GM12865 (cell line): ENCODE measurements around the gene TRABD2B.

Source experiments
- DNase-seq: peaks from one replicate; pipeline ENCODE4 v3.0.0; 2010; ENCODE audit warnings: low read depth
- H3K4me3 ChIP-seq: 2 replicates; pipeline ENCODE4 v1.5.1; 2011; ENCODE audit warnings: mild to moderate bottlenecking, low read depth, low read length, control low read depth
- TF ChIP-seq, protein P1 (sequence below): IDR thresholded peaks from 2 replicates; pipeline ENCODE4 v1.5.1; 2011; ENCODE audit warnings: low read length, control low read depth, low read depth, inconsistent platforms; ENCODE audit not compliant: insufficient read depth; ENCODE audit errors: missing control alignments

The TRABD2B gene

DNA sequence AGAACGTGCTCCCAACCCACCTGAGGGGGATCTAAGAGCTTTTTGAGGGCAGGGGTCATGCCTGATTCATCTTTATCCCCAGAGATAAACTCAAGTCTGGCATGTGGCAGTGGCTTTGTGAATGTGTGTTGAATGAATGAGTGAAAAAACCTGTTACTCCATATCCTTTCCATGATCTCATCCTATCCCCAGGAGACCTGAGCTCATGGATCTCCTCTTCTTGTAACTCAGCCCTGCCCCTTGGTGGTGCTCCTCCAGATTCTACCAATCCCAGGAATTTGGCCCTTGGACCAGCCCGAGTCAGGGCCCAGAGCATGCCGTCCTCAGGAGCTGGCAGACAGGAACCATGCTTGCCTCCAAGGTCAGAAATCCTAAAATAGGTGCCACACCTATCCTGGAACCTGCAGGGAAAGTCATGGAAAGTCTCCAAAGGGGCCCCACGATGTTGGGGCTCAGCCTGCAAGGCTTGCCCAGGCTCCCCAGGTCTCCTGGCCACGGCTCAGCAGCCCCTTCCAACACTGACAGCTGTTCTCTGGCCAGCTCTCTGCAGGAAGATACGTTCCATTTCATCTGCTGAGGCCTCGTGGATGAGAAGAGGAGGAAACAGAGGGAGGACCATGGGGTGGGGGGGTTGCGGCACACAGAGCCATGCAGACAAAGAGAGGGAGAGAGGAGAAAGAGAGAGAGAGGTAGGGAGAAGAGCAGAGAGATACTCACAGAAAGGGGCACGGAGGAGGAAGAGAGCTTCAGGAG lies 214.6 kb downstream of the TRABD2B start:
- no peak for DNase-seq
- TF ChIP-seq, protein P1, sequence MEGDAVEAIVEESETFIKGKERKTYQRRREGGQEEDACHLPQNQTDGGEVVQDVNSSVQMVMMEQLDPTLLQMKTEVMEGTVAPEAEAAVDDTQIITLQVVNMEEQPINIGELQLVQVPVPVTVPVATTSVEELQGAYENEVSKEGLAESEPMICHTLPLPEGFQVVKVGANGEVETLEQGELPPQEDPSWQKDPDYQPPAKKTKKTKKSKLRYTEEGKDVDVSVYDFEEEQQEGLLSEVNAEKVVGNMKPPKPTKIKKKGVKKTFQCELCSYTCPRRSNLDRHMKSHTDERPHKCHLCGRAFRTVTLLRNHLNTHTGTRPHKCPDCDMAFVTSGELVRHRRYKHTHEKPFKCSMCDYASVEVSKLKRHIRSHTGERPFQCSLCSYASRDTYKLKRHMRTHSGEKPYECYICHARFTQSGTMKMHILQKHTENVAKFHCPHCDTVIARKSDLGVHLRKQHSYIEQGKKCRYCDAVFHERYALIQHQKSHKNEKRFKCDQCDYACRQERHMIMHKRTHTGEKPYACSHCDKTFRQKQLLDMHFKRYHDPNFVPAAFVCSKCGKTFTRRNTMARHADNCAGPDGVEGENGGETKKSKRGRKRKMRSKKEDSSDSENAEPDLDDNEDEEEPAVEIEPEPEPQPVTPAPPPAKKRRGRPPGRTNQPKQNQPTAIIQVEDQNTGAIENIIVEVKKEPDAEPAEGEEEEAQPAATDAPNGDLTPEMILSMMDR, result no peak
- no peak overlapping the region for H3K4me3 ChIP-seq

DNA sequence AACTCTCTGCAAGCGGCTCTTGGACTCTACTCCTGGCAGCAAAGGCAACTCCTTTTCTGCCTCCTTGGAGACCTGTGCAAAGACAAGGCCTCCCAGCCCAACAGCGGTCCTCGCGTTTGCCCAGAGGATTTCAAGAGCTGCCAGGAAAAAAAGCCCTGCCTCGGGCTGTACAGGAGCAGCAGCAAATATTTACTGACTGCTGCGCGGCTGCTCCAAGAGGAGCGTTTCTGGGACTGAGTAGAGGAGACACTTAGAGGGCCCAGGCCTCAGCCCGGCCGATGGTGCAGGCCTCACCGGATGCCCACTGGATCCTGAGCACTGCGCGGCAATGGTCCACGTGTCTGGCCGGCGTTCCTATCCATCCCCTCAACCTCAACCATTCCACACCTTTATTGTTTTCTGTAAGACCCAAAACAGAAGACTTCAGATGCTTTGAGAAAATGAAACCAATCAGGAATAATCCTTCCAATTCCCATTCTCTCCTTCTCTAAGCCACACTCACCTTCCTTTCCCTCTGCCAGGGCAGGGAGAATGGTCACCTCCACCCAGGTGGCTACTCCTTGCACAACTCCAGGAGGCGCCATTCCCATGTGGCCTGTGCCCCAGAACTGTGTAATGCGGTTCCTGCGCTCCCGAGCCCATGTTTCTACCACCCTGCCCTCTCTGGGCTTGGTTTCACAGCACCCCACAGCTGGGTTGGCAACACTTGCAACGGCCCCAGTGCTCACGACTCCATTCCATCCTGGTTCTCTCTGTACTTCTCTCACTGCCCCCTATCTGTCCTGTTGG lies 215.8 kb downstream of the TRABD2B start:
- TF ChIP-seq, protein P1, result no peak
- no peak for DNase-seq
- no peak overlapping the region for H3K4me3 ChIP-seq

DNA sequence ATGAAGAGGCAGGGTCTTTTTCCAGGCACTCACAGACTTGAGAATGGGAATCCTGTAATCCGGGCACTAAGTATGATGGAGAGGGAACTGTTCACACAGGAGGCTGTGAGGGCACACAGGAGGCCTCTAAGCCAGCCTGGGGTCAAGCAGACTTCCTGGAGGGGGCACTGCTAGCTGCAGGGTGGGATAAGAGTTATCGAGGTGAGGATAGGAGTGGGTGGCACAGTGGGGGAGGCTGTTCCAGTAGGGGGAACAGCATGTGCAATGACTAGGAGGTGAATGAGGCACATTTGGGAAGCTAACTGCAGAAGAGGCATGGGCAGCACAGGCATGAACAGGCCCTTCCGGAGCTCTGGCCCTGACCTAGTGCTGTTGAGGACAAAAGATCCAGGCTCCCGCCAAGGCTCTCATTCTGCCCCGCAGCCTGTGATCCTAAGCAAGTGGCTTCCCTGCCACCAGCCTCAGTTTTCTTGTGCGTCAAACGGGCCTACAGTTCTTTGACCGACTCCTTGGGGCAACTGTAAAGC lies 216.7 kb downstream of the TRABD2B start:
- TF ChIP-seq, protein P1, result no peak
- no peak for DNase-seq
- H3K4me3 ChIP-seq, result no peak overlapping the region

DNA sequence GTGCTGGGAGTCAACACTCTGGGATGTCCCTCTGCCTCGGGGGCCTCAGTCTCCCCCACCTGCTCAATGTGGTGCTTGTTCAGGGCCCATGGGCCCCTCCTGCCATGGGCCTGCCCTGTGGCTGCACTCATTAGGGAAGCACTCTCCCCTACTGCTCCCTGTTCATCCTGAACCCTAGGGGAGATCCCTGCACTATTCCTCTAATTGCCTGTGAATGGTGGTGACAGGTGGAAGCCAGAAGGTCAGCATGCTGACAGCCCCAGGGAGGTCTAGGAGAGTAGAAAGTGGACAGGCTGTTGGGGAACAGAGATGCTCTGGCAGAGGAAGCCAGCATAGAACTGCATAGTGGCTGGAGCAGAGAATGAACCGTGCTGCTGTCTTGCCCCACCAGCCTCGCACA lies 217.6 kb downstream of the TRABD2B start:
- no peak for DNase-seq
- no peak overlapping the region for H3K4me3 ChIP-seq
- TF ChIP-seq, protein P1, result no peak

DNA sequence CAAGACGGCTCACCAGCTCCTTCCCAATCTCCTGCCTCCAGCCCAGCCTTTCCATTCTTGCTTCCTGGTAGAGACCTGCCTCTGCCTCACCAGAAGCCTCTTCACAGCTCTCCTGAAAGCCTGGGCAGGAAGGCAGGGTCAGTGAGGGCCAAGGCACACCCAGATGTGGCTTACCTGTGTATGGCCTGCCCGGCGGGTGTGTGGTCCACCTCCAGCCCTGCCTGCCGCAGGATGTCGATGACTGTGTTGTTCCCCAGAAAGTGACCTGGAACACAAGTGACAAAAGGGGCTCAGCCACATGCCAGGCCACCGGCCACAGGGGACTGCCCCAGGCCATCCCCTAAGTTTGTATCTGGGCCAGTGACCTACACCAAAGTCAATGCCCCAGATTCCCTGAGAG lies 218.9 kb downstream of the TRABD2B start:
- no peak for DNase-seq
- H3K4me3 ChIP-seq, result no peak overlapping the region
- TF ChIP-seq, protein P1, result no peak

DNA sequence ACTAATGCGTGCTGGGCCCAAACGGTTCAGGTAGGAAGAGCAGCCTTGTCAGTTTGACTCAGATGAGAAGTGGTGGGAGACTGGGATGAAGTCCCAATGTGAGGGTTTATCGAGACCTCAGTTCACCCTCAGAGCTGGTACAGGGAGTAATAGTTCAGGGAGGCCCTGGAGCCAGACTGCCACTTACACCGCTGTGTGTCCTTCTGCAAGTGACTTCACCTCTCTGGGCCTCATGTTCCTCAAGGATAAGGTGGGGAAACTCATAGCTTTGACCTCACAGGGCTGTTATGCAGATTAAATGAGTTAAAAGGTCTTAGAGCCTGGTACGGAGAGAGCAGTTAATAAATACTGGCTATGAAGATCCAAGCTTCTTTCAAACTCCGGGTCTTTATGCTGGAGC lies 219.9 kb downstream of the TRABD2B start:
- no peak overlapping the region for H3K4me3 ChIP-seq
- no peak for DNase-seq
- TF ChIP-seq, protein P1, result no peak

DNA sequence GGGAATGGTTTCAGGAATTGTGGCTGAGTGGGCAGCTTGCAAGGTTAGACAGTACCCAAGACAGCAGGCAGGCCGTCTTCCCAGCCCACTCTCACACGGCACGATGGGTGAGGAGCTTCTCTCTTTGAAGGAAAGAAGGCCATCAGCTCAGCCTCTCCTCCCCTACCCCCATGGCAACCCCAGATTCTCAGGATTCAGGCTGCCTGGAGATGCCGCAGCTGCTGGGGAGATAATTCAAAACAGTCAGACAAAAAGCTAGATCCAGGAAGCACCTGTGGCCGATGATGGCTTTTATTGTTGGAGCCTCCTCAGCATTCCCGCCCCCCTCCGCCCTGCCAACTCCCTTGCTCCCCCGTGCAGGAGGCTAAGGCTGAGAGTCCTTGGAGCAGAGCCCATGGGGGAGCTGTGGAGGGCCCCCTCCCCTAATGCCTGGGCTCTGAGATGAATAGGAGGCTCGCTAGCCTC lies 220.5 kb downstream of the TRABD2B start:
- H3K4me3 ChIP-seq, result no peak overlapping the region
- TF ChIP-seq, protein P1, result no peak
- no peak for DNase-seq
